ENCODE data around the gene POM121L2. TPM values are rescaled to one million over a fixed set of nuclear protein-coding genes. Genes with fewer than 3 reads are reported as not detected.

POM121L2 gene
- total RNA-seq, 2 donors from 2014 or later: not detected

- peaks cover 49 to 74% of the 10 kb centered on the region in 2 donors for H3K27me3 Mint-ChIP-seq
- H3K4me3 Mint-ChIP-seq: peak overlapping the region; percentile 63
- peaks cover 0 to 4% of the 10 kb centered on the region in 2 donors for H3K4me1 Mint-ChIP-seq (ENCODE audit: low read depth in 2 of 2)
- DNase-seq (ENCODE audit: low spot score): no peak
- no peak for ATAC-seq
- H3K27ac Mint-ChIP-seq: no peak overlapping the region
- peaks cover 6% of the 10 kb centered on the region for H3K36me3 Mint-ChIP-seq
- peaks cover 3% of the 10 kb centered on the region for H3K9me3 Mint-ChIP-seq
Observed at GRCh38 chr6:27311806-27312145, 297 bp downstream of the POM121L2 start.

- Mint-ChIP-seq H3K4me3 (no peak overlapping the region), H3K4me1 (ENCODE audit: low read depth in 2 of 2) (no peaks in the 10 kb centered on the region), H3K9me3 (peaks cover 5% of the 10 kb centered on the region), H3K27ac (no peak overlapping the region), H3K27me3 (peaks cover 61 to 79% of the 10 kb centered on the region in 2 donors), H3K36me3 (peaks cover 15% of the 10 kb centered on the region)
- DNase-seq (ENCODE audit: low spot score) (no peak), ATAC-seq (no peak)
Observed at GRCh38 chr6:27303613-27304272, 8.3 kb downstream of the POM121L2 start.

- Mint-ChIP-seq H3K27ac (peak overlapping the region in 1 of 2 donors; percentile 38), H3K9me3 (peaks cover 7% of the 10 kb centered on the region), H3K4me3 (no peak overlapping the region), H3K27me3 (peaks cover 62 to 92% of the 10 kb centered on the region in 2 donors), H3K4me1 (ENCODE audit: low read depth in 2 of 2) (peaks cover 0 to 11% of the 10 kb centered on the region in 2 donors), H3K36me3 (peaks cover 47% of the 10 kb centered on the region)
- ATAC-seq (peak in 1 of 2 donors; percentile 38), DNase-seq (ENCODE audit: low spot score) (no peak)
Observed at GRCh38 chr6:27297857-27298730, 14.0 kb downstream of the POM121L2 start.

- H3K4me3 Mint-ChIP-seq: no peak overlapping the region
- no peak for DNase-seq (ENCODE audit: low spot score)
- peaks cover 7% of the 10 kb centered on the region for H3K9me3 Mint-ChIP-seq
Observed at GRCh38 chr6:27297484-27297856, 14.6 kb downstream of the POM121L2 start.

GRCh38 chr6:27296106-27296783 is 15.8 kb downstream of the POM121L2 start:
- H3K27ac Mint-ChIP-seq: peak overlapping the region in 1 of 2 donors; percentile 9
- peaks cover 0 to 11% of the 10 kb centered on the region in 2 donors for H3K4me1 Mint-ChIP-seq (ENCODE audit: low read depth in 2 of 2)
- peaks cover 10% of the 10 kb centered on the region for H3K9me3 Mint-ChIP-seq
- peaks cover 59 to 87% of the 10 kb centered on the region in 2 donors for H3K27me3 Mint-ChIP-seq
- H3K4me3 Mint-ChIP-seq: no peak overlapping the region
- DNase-seq (ENCODE audit: low spot score) (no peak), ATAC-seq (no peak)
- H3K36me3 Mint-ChIP-seq: peaks cover 41% of the 10 kb centered on the region

More at GRCh38 chr6:27297484-27297856, 14.6 kb downstream of the POM121L2 start:
- peaks cover 42% of the 10 kb centered on the region for H3K36me3 Mint-ChIP-seq
- peaks cover 58 to 85% of the 10 kb centered on the region in 2 donors for H3K27me3 Mint-ChIP-seq
- peak overlapping the region in 1 of 2 donors; percentile 38 for H3K27ac Mint-ChIP-seq
- no peak for ATAC-seq
- H3K4me1 Mint-ChIP-seq (ENCODE audit: low read depth in 2 of 2): peaks cover 0 to 11% of the 10 kb centered on the region in 2 donors

GRCh38 chr6:27295301-27296079 is 16.6 kb downstream of the POM121L2 start:
- Mint-ChIP-seq H3K27me3 (peaks cover 62 to 87% of the 10 kb centered on the region in 2 donors), H3K36me3 (peaks cover 45% of the 10 kb centered on the region), H3K27ac (peak overlapping the region in 1 of 2 donors; percentile 9), H3K4me1 (ENCODE audit: low read depth in 2 of 2) (peaks cover 5 to 11% of the 10 kb centered on the region in 2 donors), H3K4me3 (no peak overlapping the region), H3K9me3 (peaks cover 12% of the 10 kb centered on the region)
- DNase-seq (ENCODE audit: low spot score) (no peak), ATAC-seq (no peak)

- H3K9me3 Mint-ChIP-seq: peaks cover 16% of the 10 kb centered on the region
- ATAC-seq: no peak
- H3K27ac Mint-ChIP-seq: no peak overlapping the region
Observed at GRCh38 chr6:27294409-27294808, 17.7 kb downstream of the POM121L2 start.

GRCh38 chr6:27293436-27294098 is 18.5 kb downstream of the POM121L2 start:
- peaks cover 10 to 14% of the 10 kb centered on the region in 2 donors for H3K4me1 Mint-ChIP-seq (ENCODE audit: low read depth in 2 of 2)
- no peak overlapping the region for H3K4me3 Mint-ChIP-seq
- DNase-seq (ENCODE audit: low spot score) (no peak), ATAC-seq (no peak)
- peaks cover 16% of the 10 kb centered on the region for H3K9me3 Mint-ChIP-seq
- no peak overlapping the region for H3K27ac Mint-ChIP-seq
- peaks cover 65 to 92% of the 10 kb centered on the region in 2 donors for H3K27me3 Mint-ChIP-seq
- H3K36me3 Mint-ChIP-seq: peaks cover 60% of the 10 kb centered on the region

More at GRCh38 chr6:27294409-27294808, 17.7 kb downstream of the POM121L2 start:
- H3K4me3 Mint-ChIP-seq: no peak overlapping the region
- no peak for DNase-seq (ENCODE audit: low spot score)
- peaks cover 64 to 91% of the 10 kb centered on the region in 2 donors for H3K27me3 Mint-ChIP-seq
- H3K36me3 Mint-ChIP-seq: peaks cover 54% of the 10 kb centered on the region
- H3K4me1 Mint-ChIP-seq (ENCODE audit: low read depth in 2 of 2): peaks cover 8 to 11% of the 10 kb centered on the region in 2 donors

- H3K9me3 Mint-ChIP-seq: peaks cover 18% of the 10 kb centered on the region
- H3K36me3 Mint-ChIP-seq: peaks cover 70% of the 10 kb centered on the region
- H3K4me1 Mint-ChIP-seq (ENCODE audit: low read depth in 2 of 2): peaks cover 13 to 18% of the 10 kb centered on the region in 2 donors
- no peak overlapping the region for H3K4me3 Mint-ChIP-seq
- peak overlapping the region in 1 of 2 donors; percentile 35 for H3K27ac Mint-ChIP-seq
- DNase-seq (ENCODE audit: low spot score) (no peak), ATAC-seq (no peak)
- peaks cover 67 to 92% of the 10 kb centered on the region in 2 donors for H3K27me3 Mint-ChIP-seq
Observed at GRCh38 chr6:27290850-27291208, 21.2 kb downstream of the POM121L2 start.

GRCh38 chr6:27290065-27290849 is 21.8 kb downstream of the POM121L2 start:
- DNase-seq (ENCODE audit: low spot score) (no peak), ATAC-seq (peak in 1 of 2 donors; percentile 44)
- Mint-ChIP-seq H3K4me3 (peak overlapping the region; percentile 2), H3K4me1 (ENCODE audit: low read depth in 2 of 2) (peaks cover 13% of the 10 kb centered on the region in 2 donors), H3K27me3 (peaks cover 66 to 92% of the 10 kb centered on the region in 2 donors), H3K36me3 (peaks cover 70% of the 10 kb centered on the region), H3K27ac (peak overlapping the region in 1 of 2 donors; percentile 35), H3K9me3 (peaks cover 14% of the 10 kb centered on the region)

GRCh38 chr6:27288136-27289044 is 23.7 kb downstream of the POM121L2 start:
- DNase-seq (ENCODE audit: low spot score) (no peak), ATAC-seq (no peak)
- peaks cover 13% of the 10 kb centered on the region in 2 donors for H3K4me1 Mint-ChIP-seq (ENCODE audit: low read depth in 2 of 2)
- no peak overlapping the region for H3K27ac Mint-ChIP-seq
- no peak overlapping the region for H3K4me3 Mint-ChIP-seq
- H3K27me3 Mint-ChIP-seq: peaks cover 61 to 92% of the 10 kb centered on the region in 2 donors
- peaks cover 20% of the 10 kb centered on the region for H3K9me3 Mint-ChIP-seq
- H3K36me3 Mint-ChIP-seq: peaks cover 71% of the 10 kb centered on the region

All from natural killer cell treated with Interleukin-12 subunit alpha and Interleukin-12 subunit beta and Interleukin-15 and Interleukin-18, amount 100 ng/mL, for 72 hours (primary cell).